ENCODE results near the gene TFCP2L1.

Gene TFCP2L1

DNA sequence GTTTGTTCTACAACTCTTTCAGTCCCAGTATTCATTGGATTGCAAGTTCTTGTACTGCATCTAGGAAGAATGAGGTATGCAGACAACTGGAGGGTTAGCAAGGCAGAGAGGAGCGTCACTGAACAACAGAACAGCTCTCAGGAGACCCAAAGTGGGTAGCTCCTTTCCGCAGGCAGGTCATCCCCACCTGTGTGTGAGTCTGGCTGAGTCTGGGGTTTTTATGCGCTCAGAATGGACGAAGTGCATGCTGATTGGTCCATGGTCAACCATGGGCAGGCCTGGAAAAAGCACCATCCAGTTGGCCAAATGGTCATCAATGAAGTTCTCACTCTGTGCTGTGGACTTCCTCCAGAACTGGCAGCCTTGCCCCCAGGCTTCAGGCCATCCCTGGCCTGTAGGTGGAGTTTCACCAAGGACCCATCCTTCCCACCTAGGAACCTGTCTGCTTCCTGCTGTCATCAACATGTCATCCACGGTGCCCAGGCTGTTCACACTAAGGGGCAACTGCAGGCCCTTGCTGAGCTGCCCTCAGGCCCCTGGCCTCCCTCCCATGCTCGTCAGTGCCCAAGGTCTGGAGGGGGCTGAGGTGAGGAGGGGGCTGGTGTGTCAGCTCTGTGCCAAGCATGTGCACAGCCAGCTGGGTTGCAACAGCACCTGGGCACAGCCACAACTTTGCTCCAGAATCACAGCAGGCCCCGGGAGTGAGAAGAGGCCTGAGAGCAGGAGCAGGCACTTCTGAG, 11.1 kb upstream of the TFCP2L1 start:
- no peak for DNase-seq (ENCODE audit: low read depth)
- no peak overlapping the region for H3K4me3 ChIP-seq (ENCODE audit: control insufficient read depth, low read depth, low read length)
- TF ChIP-seq, protein P1, sequence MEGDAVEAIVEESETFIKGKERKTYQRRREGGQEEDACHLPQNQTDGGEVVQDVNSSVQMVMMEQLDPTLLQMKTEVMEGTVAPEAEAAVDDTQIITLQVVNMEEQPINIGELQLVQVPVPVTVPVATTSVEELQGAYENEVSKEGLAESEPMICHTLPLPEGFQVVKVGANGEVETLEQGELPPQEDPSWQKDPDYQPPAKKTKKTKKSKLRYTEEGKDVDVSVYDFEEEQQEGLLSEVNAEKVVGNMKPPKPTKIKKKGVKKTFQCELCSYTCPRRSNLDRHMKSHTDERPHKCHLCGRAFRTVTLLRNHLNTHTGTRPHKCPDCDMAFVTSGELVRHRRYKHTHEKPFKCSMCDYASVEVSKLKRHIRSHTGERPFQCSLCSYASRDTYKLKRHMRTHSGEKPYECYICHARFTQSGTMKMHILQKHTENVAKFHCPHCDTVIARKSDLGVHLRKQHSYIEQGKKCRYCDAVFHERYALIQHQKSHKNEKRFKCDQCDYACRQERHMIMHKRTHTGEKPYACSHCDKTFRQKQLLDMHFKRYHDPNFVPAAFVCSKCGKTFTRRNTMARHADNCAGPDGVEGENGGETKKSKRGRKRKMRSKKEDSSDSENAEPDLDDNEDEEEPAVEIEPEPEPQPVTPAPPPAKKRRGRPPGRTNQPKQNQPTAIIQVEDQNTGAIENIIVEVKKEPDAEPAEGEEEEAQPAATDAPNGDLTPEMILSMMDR (conservative IDR thresholded peaks at IDR 0.05; ENCODE audit: control insufficient read depth, insufficient read depth, low read depth, low read length) = no peak

DNA sequence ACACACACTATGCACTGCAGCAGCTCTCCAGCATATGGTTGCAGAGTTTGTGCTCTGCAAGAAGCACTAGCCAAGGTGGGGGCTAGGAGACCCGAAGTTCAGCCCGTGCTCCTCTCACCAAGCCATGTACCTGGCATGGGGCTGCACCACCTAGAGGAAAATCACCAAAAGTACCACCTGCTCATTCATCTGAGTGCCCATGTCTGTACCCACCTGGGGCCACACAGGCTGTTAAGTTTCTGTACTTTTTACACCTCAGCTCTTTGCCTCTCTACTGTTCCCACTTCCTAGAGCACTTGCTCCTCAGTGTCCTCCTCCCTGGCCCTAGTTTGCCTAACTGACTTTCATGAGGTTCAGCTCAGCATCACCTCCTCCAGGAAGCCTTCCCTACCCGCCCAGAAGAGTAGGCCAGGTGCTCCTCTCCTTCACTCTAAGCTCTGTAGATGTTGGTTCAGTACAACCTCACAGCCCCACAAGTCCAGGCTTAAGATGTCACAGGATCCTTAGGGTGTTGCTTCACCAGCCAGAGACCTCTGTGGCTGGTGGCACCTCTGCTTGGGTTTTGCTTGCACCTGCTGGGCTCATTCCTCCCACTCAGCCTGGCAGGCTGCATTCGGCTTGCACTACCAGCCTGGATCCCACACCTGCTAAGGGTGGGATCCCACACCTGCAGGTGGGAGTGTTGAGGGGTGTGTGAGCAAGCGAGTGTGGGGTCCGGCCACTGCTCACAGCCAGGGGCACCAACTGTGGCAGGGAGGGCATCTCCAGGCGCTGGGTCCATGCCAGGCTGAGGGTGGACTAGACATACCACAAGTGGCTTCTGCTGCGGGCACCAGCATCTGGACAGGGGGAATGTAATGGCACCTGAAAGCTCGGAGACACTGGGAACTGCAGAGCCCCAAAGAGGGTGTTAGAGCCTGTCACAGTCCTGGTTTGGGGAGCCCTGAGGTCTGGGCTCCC, 10.2 kb upstream of the TFCP2L1 start:
- DNase-seq (ENCODE audit: low read depth) = no peak
- H3K4me3 ChIP-seq (ENCODE audit: control insufficient read depth, low read depth, low read length) = no peak overlapping the region
- TF ChIP-seq, protein P1 (conservative IDR thresholded peaks at IDR 0.05; ENCODE audit: control insufficient read depth, insufficient read depth, low read depth, low read length) = no peak

DNA sequence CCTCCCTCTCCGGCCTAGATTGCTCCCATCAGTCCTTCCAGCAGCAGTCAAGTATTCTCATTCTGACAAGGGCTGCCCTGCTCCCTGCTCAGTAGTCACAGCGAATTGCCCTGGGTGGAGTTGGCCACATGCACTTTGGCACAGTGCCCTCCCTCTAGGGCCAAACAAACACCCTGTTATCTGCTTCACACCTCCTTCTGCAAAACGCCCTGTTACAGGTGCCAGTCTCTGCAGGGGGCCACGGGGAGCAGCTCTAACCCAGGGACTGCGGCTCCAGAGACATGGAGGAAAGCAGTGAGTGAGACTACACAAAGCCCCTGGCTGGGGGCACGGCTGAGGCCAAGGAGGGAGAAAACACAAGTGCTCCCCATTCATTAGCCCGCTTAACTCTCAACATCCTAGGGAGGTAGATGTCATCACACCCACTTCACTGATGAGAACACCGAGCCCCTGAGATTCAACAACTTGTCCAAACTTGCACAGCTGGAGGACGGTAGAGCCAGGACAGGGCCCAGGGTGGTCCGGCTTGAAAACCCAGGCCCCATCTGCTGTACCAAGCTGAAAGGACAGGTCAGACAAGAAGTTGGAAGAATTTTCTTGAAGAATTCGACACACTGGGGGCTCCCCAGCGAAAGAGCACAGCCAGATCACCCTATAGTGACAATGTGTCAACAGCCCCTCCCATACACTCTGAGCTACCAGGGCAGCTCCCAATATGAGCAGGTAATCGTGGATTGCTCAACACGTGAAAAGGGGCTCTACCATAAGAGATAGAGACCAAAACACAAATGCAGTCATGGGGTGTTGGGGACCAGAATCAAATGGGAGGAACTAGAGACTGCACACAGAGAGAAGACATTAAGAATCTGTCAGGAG, 8.7 kb upstream of the TFCP2L1 start:
- TF ChIP-seq, protein P1 (conservative IDR thresholded peaks at IDR 0.05; ENCODE audit: control insufficient read depth, insufficient read depth, low read depth, low read length) = no peak
- no peak overlapping the region for H3K4me3 ChIP-seq (ENCODE audit: control insufficient read depth, low read depth, low read length)
- DNase-seq (ENCODE audit: low read depth) = no peak

DNA sequence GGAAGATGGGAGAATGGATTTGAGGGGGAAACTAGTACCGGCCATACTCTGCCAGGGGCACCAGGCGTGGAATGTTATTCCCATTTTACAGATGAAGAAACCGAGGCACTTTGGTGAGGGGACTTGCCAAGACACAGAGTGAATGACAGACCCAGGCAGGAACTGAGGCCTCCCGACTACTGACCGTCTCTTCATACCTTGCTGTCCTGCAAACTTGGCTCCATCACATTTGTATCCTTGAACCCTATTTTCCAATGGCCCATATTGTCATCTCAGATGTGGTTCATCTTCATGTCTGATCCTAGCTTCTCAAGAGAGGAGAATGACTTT, 6.2 kb upstream of the TFCP2L1 start:
- no peak overlapping the region for H3K4me3 ChIP-seq (ENCODE audit: control insufficient read depth, low read depth, low read length)
- TF ChIP-seq, protein P1 (conservative IDR thresholded peaks at IDR 0.05; ENCODE audit: control insufficient read depth, insufficient read depth, low read depth, low read length) = no peak
- DNase-seq (ENCODE audit: low read depth) = no peak

DNA sequence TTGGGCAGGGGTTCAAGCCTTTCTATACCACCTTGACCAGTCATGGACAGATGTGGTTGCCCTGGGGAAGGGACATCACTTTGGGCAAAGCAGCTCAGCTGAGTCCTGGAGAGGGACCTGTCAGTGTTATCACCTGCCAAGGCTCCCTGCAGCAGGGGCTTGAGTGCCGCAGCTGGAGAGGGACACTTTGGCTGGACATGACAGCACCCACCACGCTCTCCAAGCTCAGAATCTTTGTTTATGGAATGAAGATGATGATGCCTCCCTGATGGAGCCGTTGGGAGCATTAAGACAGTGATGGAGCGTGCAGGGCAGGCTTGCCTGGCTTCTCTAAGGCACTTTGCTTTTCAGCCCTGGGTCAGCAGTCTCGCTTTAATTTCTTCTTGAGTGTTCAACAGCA, 4.3 kb upstream of the TFCP2L1 start:
- TF ChIP-seq, protein P1 (conservative IDR thresholded peaks at IDR 0.05; ENCODE audit: control insufficient read depth, insufficient read depth, low read depth, low read length) = no peak
- no peak overlapping the region for H3K4me3 ChIP-seq (ENCODE audit: control insufficient read depth, low read depth, low read length)

More for the DNA sequence above, 4.3 kb upstream of the TFCP2L1 start:
- DNase-seq (ENCODE audit: low read depth) = no peak

All from fibroblast of mammary gland (primary cell).